GM21528 (cell line): Measurements from ENCODE around the gene CUL1.

ENCODE experiments used
- ATAC-seq: cut with Tn5 transposase; IDR thresholded peaks from one replicate; pipeline ENCODE4 v1.9.1; 2021; ENCODE audit warnings: mild to moderate bottlenecking, moderate library complexity; ENCODE audit not compliant: unreplicated experiment, low FRiP score

The CUL1 gene

DNA sequence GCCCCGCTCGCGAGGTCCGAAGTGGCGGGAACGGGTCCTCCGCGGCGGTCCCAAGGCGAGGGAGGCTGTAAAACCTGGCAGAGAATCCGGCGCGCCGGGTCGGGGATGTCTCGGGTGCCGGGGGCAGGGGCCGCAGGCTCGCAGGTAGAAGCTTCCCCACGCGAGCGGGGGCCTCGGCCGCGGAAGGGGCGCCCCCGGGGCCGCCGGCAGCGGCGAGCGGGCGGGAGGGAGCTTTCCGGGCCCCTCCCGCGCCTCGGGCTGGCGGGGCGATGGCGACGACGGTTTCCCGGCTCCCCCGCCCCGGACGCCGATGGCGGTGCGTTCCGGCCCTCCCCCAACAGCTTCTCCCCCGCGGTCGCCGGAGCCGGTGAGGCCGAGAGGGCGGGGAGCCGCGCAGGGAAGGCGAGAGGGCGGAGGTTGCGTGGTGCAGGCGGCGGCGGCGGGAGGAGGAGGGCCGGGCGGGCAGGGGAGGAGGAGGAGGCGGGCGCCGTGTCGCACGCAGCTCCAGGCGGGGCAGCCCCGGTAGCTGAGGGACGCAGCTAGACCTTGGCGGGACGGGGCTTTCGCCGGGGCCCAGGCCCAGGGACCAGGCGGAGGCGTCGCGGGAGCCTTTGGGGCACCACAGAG is at the start of gene CUL1:
Gene CUL1 (plus strand): TSS at position 507 of the 627 bp plus-strand sequence. CDS start 31,220 bp downstream, outside the sequence.
- peak; percentile 78 for ATAC-seq

DNA sequence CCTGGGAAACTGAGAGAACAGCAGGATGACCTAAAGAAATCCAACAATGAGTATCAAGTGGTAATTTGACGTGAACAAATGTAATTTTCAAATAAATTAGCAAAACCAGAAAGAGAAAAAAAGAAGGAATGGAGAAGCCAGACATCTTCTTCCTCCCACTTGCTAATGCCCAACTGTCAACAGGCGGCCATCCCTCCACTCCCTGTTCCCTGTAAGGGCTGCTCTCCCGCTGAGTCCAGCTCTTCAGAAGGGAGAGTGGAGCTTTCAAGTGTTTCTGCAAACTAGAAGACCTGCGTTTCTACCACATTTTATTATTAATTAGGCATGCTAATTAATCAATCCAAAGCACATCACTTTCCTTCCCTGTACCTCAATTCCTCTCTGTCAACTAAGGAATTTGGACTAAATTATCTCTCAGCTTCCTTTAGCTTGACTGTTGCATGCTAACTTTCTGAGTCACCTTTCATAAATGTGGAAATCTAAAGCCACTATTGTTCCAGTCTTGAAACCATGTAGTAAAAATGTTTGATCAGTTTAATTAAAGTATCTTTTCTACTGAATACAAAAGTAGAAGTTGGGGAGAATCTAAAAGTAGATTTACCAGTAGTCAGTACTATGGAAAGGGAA is 48.4 kb upstream of the CUL1 start:
- no peak for ATAC-seq

DNA sequence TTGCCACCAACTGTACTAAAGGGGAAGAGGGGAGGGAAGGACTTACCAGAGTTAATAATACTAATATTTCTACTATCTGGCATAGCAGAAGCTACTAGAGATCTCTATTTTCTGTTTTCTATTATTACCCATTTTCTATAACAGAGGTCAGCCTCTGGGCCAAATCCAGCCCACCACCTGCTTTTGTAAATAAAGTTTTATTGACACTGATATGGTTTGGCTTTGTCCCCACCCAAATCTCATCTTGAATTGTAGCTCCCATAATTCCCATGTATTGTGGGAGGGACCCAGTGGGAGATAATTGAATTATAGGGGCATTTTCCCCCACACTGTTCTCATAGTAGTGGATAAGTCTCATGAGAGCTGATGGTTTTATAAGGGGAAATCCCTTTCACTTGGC is 45.9 kb upstream of the CUL1 start:
- no peak for ATAC-seq

DNA sequence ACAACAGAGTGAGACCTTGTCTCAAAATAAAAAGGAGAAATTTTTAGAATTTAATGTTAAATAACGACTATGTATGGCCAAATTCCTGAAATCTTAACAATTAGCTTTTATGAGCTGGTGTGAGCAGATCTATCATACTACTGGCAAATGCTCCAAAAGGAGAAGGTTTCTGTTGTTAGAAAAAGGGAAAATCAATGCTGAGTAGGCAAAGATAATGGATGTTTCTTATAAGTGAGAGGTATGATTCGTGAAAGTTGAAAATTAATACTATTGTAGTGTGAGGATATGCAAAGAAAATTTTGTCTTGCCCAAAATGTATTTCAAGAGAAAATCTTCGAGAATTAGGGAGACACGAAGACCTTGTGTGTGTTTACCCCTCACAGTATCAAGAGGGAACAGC is 40.8 kb upstream of the CUL1 start:
- ATAC-seq, result no peak

DNA sequence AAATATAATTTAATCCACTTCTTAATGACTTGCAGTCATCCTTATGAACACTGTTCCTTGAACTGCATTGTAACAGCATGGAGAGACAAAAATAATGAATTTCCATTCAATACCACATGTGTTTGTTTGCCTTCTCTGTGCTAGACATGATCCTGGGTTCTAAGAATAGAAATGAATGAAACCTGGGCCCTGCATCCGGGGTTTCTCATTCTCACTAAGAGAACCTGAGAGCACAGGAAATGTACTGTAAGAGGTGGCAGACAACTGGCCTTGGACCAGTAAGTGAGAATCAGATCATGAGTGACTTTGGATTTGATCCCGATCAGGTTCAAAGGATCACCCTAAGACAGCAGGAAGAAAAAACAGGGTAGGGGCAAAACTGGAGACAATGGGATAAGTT is 37.2 kb upstream of the CUL1 start:
- ATAC-seq, result no peak

DNA sequence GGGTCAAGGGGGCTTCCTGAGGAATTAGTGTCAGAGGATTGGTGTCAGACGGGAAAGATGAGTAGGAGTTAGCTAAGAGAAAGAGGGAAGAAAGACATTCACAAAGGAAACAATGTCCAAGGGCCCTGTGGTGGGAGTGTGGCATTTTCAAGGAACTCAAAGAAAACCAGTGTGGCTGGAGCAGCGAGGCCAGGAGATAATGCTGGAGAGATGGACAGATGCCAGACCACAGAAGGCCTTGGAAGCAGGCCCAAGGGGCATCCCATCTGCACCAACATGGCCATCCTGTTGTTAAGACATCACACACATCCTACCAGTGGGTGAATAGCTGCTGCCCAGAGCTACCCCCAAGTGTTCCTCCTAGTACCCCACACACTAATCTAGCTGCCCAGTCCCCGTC is 36.1 kb upstream of the CUL1 start:
- ATAC-seq, result no peak

DNA sequence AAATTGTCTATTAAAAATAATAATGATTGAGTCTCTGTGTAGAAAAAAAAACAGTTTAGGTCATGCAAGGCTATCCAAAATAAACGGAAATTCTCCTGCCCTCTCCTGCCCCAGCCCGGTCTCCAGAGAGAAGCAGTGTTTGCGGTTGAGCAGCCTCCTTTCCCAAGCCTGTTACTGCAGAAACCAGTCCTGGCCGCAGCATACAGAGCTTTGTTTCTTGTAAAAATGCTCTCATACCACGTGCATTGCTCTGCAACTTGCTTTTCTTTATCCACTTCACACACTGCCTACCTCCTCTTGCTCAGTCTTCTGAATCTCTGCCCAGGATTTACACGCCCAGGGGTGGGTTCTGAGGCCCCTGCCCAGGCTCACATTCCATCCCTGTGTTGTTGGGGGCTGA is 34.4 kb upstream of the CUL1 start:
- no peak for ATAC-seq

DNA sequence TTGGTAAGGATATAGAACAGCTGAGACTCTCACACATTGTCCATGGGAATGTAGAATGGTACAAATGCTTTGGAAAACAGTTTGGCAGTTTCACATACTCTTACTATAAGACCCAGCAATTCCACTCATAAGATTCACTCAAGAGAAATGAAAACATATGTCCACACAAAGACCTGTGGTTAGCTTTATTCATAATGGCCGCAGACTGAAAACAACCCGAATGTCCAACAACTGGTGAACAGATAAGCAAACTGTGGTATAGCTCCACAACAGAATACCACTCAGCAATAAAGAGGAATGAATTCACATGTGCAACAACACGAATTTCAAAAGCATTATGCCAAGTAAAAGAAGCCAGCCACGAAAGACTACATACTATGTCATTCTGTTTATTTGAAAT is 33.5 kb upstream of the CUL1 start:
- ATAC-seq, result no peak

DNA sequence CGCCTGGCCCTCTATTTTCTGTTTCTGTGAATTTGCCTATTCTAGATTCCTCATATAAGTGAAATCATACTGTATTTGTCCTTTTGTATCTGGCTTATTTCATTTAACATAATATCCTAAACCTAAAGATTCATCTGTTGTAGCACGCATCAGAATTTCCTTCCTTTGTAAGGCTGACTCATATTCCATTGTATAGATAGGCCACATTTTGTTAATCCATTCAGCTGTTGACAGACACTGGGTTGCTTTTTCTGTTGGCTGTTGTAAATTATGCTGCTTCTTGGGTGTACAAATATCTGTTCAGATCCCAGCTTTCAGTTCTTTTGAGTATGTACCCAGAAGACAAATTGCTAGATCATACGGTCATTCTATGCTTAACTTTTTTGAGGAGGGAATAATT is 28.8 kb upstream of the CUL1 start:
- ATAC-seq, result no peak

DNA sequence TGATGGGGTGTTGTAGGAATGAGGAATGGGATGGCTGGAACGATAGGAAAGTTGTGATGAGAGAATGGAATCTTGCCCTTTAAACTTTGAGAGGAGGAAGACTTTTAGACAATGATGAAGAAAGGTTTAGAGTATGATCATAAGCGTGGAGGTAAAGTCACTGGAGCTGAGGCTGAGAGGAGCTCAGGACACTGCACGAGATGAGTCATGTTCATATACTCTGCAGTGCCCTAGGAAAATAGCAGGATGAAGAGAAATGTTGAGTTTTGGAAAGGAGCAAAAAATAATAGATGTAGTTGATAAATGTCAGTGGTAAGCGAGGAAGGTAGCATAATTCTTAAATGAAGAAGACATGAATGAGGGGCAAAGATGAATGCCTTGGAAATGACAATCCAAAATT is 28.3 kb upstream of the CUL1 start:
- no peak for ATAC-seq

DNA sequence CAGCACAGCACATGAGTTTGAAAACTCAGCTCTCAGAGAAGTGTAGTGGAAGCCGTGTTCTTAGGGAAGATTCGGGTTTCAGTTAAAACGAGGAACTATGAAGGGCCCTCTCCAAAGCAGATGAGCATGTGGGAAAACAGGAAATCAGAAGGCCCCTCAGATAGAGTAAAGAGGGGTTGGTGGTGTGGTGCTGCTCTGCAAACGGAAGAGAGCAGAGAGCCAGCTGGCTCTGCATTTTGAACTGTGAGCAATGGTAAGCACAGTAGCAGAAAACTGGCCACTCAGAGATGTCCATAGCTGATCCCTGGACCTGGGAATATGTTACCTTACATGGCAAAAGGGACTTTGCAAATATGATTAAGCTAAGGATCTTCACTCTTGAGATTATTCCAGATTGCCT is 27.9 kb upstream of the CUL1 start:
- ATAC-seq, result no peak

DNA sequence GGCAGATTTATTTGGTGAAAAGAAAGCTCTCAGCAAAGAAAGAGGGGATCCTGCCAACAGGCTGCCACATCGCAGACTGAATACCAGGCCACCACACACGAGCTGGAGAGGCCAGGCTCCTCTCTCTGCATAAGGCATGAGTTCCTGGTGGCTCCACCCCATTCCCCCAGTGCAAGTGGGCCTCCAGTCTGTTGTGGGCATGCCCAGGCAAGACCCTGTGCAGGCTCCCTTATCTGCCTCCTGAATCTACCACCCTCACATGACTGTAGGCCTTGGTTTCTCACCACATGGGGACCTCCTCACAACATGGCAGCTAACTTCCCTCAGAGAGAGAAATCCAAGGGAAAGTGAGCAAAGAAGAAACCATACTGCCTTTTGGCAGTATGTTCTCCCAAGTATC is 26.7 kb upstream of the CUL1 start:
- no peak for ATAC-seq

DNA sequence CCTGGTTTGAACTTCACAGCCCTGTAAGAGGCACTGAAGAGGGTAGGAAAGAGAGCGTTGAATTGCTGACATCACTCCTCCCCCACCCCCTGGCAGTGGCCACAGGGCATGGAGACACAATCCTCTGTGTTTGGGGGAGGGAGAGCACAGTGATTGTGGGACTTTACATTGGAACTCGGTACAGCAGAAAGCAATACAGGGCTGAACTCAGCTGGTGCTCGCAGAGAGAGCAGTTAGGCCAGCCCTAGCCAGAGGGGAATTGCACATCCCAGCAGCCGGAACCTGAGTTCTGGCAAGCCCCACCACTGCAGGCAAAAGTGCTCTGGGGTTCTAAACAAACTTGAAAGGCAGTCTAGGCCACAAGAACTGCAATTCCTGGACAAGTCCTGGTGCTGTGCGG is 24.0 kb upstream of the CUL1 start:
- ATAC-seq, result no peak

DNA sequence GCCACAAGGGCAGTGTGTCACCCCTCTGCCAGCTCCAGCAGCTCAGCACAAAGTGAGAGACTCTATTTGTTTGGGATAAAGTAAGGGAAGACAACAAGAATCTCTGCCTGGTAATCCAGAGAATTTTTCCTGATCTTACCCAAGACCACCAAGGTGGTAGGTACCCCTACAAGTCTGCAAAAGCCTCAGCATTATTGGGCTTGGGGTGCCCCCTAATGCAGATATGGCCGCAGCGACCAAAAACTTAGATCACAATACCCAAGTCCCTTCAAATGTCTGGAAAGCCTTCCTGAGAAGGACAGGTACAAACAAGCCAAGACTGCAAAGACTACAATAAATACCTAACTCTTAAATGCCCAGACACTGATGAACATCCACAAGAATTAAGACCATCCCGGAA is 22.4 kb upstream of the CUL1 start:
- no peak for ATAC-seq

DNA sequence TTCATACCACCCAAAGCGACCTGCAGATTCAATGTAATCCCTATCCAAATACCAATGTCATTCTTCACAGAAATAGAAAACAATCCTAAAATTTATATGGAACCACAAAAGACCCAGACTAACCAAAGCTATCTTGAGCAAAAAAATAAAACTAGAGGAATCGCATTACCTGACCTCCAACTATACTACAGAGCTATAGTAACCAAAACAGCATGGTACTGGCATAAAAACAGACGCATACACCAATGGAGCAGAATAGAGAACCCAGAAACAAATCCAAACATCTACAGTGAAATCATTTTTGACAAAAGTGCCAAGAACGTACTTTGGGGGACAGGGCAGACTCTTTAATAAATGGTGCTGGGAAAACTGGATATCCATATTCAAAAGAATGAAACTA is 16.9 kb upstream of the CUL1 start:
- no peak for ATAC-seq

DNA sequence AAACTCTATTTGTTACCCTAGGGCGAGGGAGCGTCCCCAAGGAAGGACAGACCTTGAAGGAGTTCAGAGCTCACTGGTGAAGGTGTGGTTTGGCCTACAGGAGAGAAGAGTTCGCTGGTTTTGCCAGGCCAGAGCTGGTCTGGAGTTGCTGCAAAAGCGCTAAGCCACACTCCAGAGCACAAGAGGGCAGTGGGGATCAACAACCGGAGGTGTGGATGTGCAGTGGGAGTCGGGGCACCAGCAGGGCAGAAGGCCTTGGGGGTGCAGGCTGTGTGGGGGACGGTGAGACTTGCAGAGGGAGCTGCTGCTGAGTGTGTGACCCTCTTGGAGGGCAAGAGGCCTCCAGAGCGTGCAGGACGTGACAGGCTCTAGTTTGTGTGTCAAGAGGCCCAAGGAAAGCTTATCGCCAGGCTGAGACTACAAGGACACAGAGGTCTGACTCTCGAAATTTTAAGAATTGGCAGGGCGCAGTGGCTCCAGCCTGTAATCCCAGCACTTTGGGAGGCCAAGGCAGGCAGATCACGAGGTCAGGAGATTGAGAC is 14.3 kb upstream of the CUL1 start:
- no peak for ATAC-seq

DNA sequence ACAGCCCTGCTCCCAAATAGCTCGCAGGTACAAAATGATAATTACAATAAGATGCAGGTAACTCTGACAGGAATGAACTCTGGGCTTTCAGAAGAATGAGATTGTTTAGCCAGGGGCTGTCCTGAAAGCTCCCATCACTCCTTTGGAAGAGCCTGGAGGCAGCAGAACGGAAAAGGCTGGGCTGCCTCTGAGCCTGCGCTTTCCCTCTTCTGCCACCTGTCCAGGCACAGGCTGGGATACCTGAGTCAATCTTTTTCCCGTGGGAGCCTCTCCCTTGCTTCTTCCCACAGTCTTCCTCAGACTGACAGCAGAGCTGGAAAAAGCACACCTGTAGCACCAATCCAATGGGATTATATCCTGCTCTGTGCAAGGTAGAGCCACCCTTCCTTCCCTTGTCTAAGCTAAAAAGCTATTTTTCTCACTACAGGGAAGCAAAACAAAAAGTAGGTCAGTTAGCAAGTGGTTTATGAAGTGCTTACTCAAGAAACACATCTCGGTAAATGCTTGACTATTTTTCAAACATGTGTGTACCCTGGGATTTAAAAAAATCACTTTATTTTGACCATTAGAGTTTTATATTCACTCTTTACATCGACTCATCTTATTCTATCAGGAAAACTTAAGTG is 12.3 kb upstream of the CUL1 start:
- ATAC-seq, result no peak

DNA sequence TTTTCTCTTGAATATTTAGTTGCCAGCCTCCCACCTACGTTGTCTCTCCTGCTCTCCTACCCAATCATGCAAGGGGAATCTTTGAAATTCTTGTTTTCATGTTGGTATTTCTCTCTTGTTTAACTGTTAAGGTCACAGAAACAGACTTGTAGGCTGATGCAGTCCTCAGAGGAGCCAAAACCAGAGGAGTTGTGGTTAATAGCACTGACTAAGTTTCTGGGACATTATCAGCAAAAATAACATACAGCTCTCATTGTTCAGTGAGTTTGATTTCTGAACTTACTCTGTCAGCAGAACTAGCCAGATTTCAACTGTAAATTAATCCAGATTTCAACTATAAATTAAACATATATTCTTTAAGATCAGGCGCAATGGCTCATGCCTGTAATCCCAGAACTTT is 11.1 kb upstream of the CUL1 start:
- ATAC-seq, result no peak

DNA sequence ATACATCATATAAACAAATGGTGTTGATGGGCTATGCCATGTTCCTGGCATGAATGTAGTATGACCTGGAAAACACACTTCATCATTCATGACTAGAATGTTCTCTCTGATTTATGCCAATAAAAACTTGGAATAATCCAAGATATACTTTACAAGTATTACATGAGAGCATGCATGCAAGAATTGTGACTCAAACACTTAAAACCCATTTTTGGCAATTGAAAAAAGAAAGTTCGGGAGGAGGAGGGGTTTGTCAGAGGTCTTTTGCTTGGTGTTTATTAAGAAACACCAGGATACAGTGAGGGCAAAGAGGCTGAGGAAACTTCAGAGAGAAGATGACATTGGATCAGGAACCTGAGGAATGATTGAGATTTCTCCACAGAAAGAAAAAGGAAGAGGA is 10.2 kb upstream of the CUL1 start:
- no peak for ATAC-seq

DNA sequence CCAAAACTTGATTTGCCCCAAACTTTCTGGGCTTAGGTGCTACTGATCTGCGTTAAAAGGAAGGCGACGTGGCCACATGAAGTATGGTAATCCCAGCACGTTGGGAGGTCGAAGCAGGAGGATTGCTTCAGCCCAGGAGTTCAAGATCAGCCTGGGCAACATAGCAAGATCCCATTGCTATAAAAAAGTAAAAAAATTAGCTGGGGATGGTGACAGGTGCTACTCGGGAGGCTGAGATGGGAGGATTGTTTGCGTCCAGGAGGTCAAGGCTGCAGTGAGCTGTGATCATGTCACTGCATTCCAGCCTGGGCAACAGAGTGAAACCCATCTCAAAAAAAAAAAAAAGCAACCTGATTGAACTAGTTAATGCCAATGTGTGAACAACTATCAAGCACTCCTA is 5.1 kb upstream of the CUL1 start:
- ATAC-seq, result no peak

DNA sequence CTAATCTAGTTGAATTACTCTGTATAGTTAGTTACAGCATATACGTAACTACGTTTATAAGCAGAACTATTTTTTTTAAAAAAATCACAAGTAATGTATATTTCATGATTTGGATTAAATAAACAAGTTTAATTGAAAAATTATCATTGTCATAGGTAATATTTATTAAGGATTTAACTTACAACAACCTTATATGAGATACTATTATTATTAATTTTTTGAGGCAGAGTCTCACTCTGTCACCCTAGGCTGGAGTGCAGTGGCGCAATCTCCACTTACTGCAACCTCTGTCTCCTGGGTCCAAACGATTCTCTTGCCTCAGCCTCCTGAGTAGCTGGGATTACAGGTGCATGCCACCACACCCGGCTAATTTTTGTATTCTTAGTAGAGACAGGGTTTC is 4.1 kb upstream of the CUL1 start:
- ATAC-seq, result no peak

DNA sequence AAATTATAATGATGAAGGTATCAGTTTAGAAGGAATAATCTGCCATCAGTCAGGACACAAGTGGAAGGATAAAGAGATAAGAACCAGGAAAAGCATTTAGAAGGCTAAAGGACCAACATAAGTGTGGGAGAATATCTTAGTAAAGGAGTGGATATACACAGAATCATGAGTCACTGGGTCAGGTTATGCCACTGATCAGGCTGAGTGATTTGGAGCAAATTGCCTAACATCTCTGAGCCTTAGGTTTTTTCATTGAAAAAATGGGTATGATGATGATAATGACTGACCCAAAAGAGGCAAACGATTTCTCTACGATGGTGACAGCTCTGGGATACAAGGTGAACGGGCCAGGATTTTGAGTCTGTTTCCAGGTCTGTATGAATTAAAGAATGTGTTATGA is 2.8 kb upstream of the CUL1 start:
- no peak for ATAC-seq
